NCI-H446 (cell line): ENCODE data around the gene CLASRP.

Source experiments
- DNase-seq, 2 experiments: peaks; one replicate each; lab custom pipeline; 2025; lab: John Stamatoyannopoulos, UW

CLASRP gene

GRCh38 chr19:45020071-45020470, 18.8 kb upstream of the CLASRP start:
- no peak for DNase-seq

- no peak for DNase-seq
Observed at GRCh38 chr19:45021971-45022370, 16.9 kb upstream of the CLASRP start.

GRCh38 chr19:45023048-45023447, 15.8 kb upstream of the CLASRP start:
- no peak for DNase-seq

- DNase-seq, result no peak
Observed at GRCh38 chr19:45025264-45025663, 13.6 kb upstream of the CLASRP start.

GRCh38 chr19:45027371-45027770, 11.5 kb upstream of the CLASRP start:
- no peak for DNase-seq

- DNase-seq, result no peak
Observed at GRCh38 chr19:45030825-45031224, 8.0 kb upstream of the CLASRP start.

GRCh38 chr19:45032421-45032820, 6.4 kb upstream of the CLASRP start:
- DNase-seq, result no peak

- no peak for DNase-seq
Observed at GRCh38 chr19:45035755-45036154, 3.1 kb upstream of the CLASRP start.

- no peak for DNase-seq
Observed at GRCh38 chr19:45037393-45038169, 1.3 kb upstream of the CLASRP start.

- no peak for DNase-seq
Observed at GRCh38 chr19:45040059-45040771, 1.4 kb downstream of the CLASRP start.

- DNase-seq, result no peak
Observed at GRCh38 chr19:45041125-45041524, 2.3 kb downstream of the CLASRP start.

- no peak for DNase-seq
Observed at GRCh38 chr19:45045671-45046353, 7.0 kb downstream of the CLASRP start.

GRCh38 chr19:45046355-45046754, 7.5 kb downstream of the CLASRP start:
- DNase-seq, result no peak

- no peak for DNase-seq
Observed at GRCh38 chr19:45047188-45047797, 8.4 kb downstream of the CLASRP start.

- DNase-seq, result no peak
Observed at GRCh38 chr19:45049073-45049736, 10.4 kb downstream of the CLASRP start.

- no peak for DNase-seq
Observed at GRCh38 chr19:45050036-45050435, 11.2 kb downstream of the CLASRP start.

- DNase-seq, result no peak
Observed at GRCh38 chr19:45051929-45052579, 13.2 kb downstream of the CLASRP start.

- DNase-seq, result no peak
Observed at GRCh38 chr19:45056831-45057230, 18.0 kb downstream of the CLASRP start.

GRCh38 chr19:45057444-45057843, 18.6 kb downstream of the CLASRP start:
- no peak for DNase-seq

- DNase-seq, result no peak
Observed at GRCh38 chr19:45058622-45059159, 19.8 kb downstream of the CLASRP start.
